ENCODE measurements around the gene TLK2.
"Not testable (repeated sequence)": the region's sequence is repeated elsewhere in the genome, so short reads cannot be mapped to it uniquely, and the experiment has no call there.

Gene TLK2

GRCh38 chr17:62490990-62491389 lies 12.4 kb downstream of the TLK2 start:
- not testable (repeated sequence) for DNase-seq

GRCh38 chr17:62493049-62493655 lies 14.5 kb downstream of the TLK2 start:
- DNase-seq = not testable (repeated sequence)

- DNase-seq = not testable (repeated sequence)
Measured at GRCh38 chr17:62494073-62494472, 15.4 kb downstream of the TLK2 start.

DNA sequence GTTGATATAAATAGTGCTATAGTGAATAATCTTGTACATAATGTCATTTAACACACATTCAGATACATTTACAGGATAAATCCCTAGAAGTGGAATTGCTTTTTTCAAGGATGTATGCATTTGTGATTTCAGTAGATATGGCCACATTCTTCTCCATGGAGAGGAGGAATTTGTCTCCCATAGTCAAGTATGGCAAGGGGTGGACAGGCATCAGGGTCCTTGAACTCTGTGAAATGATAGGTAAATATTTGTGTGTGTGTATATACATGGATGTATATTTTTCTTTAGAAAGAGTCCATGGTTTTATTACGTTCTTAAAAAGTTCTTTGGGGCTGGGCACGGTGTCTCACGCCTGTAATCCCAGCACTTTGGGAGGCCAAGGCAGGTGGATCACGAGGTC lies 17.7 kb downstream of the TLK2 start:
- not testable (repeated sequence) for DNase-seq

DNA sequence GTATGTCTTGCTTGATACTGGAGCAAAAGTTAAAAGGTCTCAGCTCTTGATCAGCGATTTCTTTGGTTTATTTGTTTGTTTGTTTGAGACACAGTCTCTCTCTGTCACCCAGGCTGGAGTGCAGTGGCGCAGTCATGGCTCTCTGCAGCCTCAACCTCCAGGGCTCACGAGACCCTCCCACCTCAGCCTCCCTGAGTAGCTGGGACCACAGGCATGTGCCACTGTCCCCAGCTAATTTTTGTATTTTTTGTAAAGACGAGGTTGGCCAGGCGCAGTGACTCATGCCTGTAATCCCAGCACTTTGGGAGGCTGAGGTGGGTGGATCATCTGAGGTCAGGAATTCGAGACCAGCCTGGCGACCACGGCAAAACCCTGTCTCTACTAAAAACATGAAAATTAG lies 20.2 kb downstream of the TLK2 start:
- not testable (repeated sequence) for DNase-seq

GRCh38 chr17:62500463-62500862 lies 21.8 kb downstream of the TLK2 start:
- DNase-seq = not testable (repeated sequence)

DNA sequence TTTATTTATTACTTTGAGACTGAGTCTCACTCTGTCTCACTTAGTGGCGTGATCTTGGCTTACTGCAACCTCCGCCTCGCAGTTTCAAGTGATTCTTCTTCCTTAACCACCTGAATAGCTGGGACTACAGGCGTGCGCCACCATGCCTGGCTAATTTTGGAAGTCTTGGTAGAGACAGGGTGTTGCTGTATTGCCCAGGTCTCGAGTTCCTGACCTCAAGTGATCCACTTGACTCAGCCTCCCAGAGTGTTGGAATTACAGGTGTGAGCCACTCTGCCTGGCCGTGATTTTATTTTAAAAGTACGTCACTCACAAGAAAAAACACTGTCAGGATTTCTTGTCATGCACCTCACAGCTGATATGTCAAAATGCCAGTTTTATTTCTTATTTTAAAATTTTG lies 26.2 kb downstream of the TLK2 start:
- DNase-seq = not testable (repeated sequence)

DNA sequence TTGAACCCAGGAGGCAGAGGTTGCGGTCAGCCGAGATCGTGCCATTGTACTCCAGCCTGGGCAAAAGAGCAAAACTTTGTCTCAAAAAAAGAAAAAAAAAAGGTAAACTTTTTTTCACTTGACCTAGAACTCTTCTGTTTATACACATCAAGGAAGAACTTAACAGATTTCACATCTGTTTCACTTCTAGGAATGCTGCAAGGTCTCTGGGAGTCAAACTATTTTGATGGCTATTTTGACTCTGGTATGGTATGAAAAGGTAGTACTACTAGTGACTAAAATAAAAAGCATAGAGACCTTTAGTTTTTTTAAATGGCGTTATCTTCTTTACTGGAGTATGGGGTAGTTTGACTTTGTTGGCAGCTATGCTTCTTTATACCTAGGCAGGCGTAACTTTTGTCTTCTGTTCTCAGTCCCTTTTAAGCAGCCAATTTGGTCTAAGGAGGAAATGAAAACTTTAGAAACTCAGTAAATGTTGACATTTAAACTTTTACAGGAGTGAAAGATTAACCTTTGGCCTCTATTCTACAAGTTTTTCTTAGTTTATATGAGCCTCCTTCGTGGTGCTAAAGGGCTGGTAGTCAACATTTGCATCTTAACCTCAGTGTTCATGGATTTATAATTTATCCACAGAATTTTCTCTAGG lies 28.7 kb downstream of the TLK2 start:
- not testable (repeated sequence) for DNase-seq

GRCh38 chr17:62510247-62510819 lies 31.7 kb downstream of the TLK2 start:
- not testable (repeated sequence) for DNase-seq

DNA sequence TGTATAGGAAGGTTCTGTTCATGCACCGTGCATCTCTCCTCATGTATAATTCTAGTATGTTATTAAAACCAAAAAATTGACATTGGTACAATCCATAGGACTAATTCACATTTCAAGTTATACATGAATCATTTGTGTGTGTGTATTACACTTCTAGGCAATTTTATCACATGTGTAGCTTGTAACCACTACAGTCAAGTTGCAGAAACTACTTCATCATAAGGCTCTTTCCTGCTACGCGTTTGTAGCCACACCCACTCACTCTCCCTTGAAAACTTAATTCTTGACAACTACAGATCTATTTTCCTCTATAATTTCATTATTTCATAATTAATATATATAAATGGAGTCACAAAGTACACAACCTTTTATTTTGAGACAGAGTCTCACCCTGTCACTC lies 32.4 kb downstream of the TLK2 start:
- not testable (repeated sequence) for DNase-seq

DNA sequence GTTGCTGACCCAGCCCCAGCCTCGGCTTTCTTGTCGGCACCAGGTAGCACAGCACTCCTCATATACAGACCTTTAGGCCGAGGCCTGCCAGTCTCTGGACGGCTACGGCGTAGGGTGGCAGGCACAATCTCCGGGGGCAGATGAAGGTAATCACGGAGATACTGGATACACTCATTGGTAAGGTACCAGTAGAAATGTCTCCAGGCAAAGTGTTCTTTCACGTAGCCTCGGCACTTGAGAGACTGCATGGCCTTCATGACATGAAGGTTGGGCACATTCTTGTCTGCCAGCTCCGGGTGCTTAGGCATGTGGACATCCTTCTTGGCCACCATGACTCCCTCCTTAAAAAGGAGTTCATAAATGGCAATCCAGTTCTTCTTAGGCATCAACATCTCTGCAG lies 37.8 kb downstream of the TLK2 start:
- not testable (repeated sequence) for DNase-seq

DNA sequence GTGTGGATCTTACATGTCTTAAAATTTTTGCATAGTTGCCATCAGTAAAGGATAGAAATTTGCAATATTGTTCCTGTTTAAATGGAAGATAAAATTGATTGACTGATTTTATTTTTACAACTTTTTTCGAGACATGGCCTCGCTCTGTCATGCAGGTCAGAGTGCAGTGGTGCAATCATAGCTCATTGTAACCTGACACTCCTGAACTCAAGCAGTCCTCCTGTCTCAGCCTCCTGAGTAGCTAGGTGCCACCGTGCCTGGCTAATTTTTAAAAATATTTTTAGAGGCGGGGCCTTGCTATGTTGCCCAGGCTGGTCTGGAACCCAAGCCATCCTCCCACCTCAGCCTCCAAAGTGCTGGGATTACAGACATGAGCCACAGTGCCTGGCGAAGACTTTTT lies 42.7 kb downstream of the TLK2 start:
- not testable (repeated sequence) for DNase-seq

GRCh38 chr17:62524077-62524476 lies 45.5 kb downstream of the TLK2 start:
- DNase-seq = not testable (repeated sequence)

DNA sequence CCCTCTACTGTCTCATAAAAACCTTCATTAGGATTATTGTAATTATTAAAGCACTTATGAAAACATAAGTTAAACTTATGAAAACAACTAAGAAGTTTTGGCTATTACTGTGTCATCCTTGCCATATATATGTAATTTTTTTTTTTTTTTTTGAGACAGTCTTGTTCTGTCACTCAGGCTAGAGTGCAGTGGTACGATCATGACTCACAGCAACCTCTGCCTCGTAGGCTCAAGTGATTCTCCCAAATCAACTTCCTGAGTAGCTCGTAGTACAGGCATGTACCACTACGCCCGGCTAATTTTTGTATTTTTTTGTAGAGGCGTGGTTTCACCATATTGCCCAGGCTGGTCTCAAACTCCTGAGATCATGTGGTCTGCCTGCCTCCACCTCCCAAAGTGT lies 46.7 kb downstream of the TLK2 start:
- not testable (repeated sequence) for DNase-seq

DNA sequence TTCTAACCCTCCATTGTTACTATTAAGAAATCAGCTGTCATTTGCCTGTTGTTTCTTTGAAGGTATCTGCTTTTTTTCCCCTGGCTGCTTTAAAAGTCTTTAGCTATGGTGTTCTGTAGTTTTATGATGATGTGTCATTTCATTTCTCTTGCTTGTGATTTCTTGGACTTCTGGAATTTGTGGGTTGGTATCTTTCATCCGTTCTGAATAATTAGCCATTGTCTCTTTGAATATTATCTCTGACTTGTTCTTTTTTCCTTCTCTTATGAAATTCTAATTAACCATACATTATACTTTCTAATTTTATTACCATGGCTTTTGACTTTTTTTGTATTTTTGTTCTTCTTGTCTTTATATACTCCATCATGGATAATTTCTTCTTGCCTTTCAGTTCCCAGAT lies 52.3 kb downstream of the TLK2 start:
- not testable (repeated sequence) for DNase-seq

DNA sequence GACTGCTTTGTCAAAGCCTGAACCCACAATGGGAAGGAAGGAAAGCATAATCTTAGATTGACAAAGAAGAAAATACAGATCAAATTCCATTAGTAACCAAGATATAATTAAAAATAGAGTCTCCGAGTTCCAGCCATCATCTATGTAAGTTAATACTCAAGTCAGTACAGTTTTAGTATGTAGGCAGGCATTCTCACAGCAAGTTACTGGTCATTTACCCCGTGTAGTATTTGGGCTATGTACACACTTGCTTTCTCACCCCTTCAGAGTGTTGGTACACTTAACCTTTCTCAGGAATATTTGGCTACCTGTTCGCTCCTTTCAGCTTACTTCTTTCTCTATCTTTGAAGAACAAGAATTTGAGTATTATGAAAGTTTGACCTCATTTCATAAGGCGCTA lies 57.9 kb downstream of the TLK2 start:
- not testable (repeated sequence) for DNase-seq

GRCh38 chr17:62541073-62541472 lies 62.4 kb downstream of the TLK2 start:
- not testable (repeated sequence) for DNase-seq

DNA sequence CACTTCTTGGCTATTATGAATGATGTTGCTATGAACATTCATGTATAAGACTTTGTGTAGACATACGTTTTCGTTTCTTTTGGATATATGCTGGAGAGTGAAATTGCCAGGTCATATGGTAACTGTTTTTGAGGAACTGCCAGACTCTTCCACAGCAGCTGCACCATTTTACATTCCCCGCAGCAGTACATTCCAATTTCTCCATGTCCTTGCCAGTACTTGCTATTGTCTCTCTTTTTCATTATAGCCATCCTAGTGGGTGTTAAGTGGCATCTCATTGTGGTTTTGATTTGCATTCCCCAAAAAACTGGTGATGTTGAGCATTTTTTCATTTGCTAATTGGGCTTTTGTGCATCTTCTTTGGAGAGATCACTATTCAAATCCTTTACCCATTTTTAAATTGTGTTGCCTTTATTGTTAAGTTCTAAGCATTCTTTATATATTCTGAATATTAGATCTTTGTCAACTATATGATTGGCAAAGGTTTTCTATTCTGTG lies 64.7 kb downstream of the TLK2 start:
- not testable (repeated sequence) for DNase-seq

- not testable (repeated sequence) for DNase-seq
Measured at GRCh38 chr17:62546066-62546465, 67.4 kb downstream of the TLK2 start.

DNA sequence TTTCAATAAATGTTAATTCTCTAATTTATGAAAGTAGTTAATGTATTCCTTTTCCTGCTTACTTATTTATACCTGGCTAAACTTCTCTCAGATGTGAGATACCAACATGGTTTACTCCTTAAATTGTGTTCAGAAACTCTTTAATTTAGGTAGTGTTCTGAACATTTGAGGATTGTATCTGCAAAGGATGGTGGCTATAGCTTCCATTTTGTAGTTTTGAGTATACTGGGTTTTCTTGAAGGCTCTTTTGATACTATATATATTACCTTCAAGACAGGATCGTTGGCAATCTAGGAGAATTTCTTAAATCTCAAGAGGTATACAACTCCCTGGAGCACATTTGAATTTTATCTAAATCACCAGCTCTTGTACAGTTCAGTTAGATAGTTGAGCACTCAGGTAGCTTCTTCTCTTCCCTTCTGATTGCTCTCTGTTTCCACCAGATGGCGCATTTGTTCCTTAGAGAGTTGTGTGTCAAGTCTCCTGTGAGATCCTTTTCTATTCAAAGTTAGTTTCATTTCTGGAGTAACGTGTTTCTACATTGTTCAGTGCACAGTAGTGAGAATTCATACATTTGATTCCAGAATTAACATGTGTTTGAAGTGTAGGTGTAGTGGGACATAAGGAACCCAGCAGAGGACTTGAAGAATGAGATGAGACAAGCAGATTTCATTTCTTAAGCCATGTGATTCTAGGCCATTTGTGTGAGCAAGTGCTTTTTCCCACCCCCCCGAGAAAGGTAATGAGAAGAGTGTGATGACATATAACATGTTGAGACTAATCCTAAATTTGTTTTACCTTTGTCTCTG lies 74.4 kb downstream of the TLK2 start:
- DNase-seq = not testable (repeated sequence)

GRCh38 chr17:62557532-62557931 lies 78.9 kb downstream of the TLK2 start:
- not testable (repeated sequence) for DNase-seq

DNA sequence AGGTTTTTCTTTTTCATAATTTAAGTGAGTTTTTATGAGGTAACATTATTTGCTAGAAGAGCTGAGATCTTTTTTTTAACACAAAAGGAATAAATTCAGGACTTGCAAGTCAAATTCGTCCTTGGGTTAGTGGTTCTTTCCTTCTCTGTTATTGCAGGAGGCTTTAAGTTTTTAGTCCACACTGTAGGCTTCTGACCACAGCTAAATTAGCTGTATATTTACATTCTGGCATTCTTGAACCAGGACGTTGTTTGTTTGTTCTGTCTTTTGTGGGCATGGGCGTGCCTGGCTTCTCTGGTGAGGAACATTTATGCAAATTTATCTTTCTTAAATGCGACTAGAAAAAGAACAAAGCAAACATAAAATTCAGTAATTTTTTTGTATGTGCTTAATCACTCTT lies 80.3 kb downstream of the TLK2 start:
- not testable (repeated sequence) for DNase-seq

DNA sequence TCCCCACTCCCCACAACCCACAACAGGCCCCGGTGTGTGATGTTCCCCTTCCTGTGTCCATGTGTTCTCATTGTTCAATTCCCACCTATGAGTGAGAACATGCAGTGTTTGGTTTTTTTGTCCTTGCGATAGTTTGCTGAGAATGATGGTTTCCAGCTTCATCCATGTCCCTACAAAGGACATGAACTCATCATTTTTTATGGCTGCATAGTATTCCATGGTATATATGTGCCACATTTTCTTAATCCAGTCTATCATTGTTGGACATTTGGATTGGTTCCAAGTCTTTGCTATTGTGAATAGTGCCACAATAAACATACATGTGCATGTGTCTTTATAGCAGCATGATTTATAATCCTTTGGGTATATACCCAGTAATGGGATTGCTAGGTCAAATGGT lies 82.3 kb downstream of the TLK2 start:
- DNase-seq = not testable (repeated sequence)

All from activated CD4-positive, alpha-beta T cell treated with anti-CD3 and anti-CD28 coated beads for 1 hour (primary cell).